HUES64 (cell line): ENCODE measurements around the gene CSNK1D.
"Not testable (repeated sequence)": the region's sequence is repeated elsewhere in the genome, so short reads cannot be mapped to it uniquely, and the experiment has no call there.

Source experiments
- H3K27ac ChIP-seq: 2 replicates; pipeline ENCODE4 v1.7.0; 2013; ENCODE audit warnings: low read depth, low read length, inconsistent platforms
- H3K27me3 ChIP-seq: 2 replicates; pipeline ENCODE4 v1.6.1; 2013; ENCODE audit warnings: mild to moderate bottlenecking, low read length; ENCODE audit not compliant: insufficient read depth
- H3K36me3 ChIP-seq: 2 replicates; pipeline ENCODE4 v1.6.1; 2013; ENCODE audit warnings: mild to moderate bottlenecking, low read length; ENCODE audit not compliant: insufficient read depth
- H3K4me1 ChIP-seq: 2 replicates; pipeline ENCODE4 v1.6.1; 2013; ENCODE audit warnings: mild to moderate bottlenecking, low read length, moderate library complexity; ENCODE audit not compliant: insufficient read depth
- H3K4me3 ChIP-seq: 2 replicates; pipeline ENCODE4 v1.5.1; 2013; ENCODE audit warnings: mild to moderate bottlenecking, low read length, moderate library complexity
- H3K9ac ChIP-seq: 2 replicates; pipeline ENCODE4 v1.6.1; 2013; ENCODE audit warnings: mild to moderate bottlenecking, low read depth, low read length
- H3K9me3 ChIP-seq: 2 replicates; pipeline ENCODE4 v1.6.1; 2013; ENCODE audit warnings: low read depth, low read length; ENCODE audit not compliant: insufficient read depth
- WGBS: fragments of 150-250, 120-280 bp; methylation state at CpG from one replicate; pipeline ENCODE4 v1.1.7; 2013; ENCODE audit warnings: missing lambda C conversion rate; 5-methylcytosine and 5-hydroxymethylcytosine counted together

CSNK1D gene

DNA sequence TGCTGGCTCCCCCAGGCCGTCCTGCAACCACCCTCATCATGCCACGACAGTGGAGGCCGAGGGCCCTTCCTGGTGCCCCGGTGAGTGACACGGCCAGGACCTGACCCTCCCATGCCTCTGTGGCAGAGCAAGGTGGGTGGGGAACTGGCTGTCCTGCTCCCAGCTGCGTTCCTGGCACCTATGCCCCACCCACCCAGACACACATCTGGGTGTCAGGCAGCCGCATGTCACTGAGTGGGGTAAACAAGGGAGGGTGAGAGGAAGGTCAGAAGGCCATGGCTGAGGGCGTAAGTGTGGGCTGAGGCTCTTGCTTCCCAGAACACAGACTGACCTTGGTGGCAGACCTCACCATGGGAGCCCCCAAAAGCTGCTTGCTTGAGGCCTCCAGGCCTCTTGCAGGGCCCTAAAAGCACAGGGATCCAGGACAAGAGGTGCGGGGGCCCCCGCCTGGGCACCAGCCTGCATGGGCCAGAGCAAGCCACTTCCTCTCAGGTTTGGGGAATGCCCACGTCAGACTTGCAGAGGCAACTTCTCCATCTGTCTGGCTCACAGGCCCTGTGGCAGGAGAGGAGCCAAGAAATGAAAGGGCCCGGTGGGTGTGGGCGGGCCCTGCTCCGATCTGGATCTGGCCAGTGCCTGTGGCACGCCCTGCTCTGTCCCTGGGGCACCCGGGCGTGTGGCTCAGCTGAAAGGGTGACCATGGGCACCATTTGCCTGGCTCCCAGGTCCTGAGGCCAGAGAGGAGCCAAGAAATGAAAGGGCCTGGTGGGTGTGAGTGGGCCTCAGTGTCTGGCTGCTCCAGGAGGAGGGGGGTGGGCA, 57.0 kb downstream of the CSNK1D start:
- Histone ChIP-seq H3K27me3 (peaks cover 15% of the 10 kb centered on the region), H3K4me3 (no peak overlapping the region), H3K9me3 (no peaks in the 10 kb centered on the region), H3K9ac (no peak overlapping the region), H3K4me1 (no peaks in the 10 kb centered on the region; the same call in 1 of the 2 replicates), H3K27ac (no peak overlapping the region), H3K36me3 (no peaks in the 10 kb centered on the region)
- 91% methylated on average over 17 of the region's 17 CpGs for WGBS

DNA sequence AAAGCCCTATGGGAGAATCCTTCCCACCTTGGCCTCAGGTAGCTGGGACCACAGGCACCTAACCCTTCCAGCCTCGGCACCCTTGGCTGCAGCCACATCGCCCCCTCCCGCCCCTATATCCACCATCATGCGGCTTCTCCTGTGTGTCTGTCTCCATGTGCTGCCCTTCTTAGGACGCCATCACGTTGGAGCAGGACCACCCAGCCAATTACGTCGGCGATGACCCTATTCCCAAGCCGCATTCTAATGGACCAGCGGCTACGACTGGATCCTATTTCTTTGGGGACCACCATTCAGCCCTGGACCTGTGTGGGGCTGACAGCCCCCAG, 57.6 kb downstream of the CSNK1D start:
- Histone ChIP-seq H3K27ac (no peak overlapping the region), H3K36me3 (no peaks in the 10 kb centered on the region), H3K4me3 (no peak overlapping the region), H3K4me1 (no peaks in the 10 kb centered on the region; the same call in 1 of the 2 replicates), H3K9ac (no peak overlapping the region), H3K9me3 (no peaks in the 10 kb centered on the region), H3K27me3 (peaks cover 15% of the 10 kb centered on the region)
- WGBS: 93% methylated on average over 12 of the region's 12 CpGs

DNA sequence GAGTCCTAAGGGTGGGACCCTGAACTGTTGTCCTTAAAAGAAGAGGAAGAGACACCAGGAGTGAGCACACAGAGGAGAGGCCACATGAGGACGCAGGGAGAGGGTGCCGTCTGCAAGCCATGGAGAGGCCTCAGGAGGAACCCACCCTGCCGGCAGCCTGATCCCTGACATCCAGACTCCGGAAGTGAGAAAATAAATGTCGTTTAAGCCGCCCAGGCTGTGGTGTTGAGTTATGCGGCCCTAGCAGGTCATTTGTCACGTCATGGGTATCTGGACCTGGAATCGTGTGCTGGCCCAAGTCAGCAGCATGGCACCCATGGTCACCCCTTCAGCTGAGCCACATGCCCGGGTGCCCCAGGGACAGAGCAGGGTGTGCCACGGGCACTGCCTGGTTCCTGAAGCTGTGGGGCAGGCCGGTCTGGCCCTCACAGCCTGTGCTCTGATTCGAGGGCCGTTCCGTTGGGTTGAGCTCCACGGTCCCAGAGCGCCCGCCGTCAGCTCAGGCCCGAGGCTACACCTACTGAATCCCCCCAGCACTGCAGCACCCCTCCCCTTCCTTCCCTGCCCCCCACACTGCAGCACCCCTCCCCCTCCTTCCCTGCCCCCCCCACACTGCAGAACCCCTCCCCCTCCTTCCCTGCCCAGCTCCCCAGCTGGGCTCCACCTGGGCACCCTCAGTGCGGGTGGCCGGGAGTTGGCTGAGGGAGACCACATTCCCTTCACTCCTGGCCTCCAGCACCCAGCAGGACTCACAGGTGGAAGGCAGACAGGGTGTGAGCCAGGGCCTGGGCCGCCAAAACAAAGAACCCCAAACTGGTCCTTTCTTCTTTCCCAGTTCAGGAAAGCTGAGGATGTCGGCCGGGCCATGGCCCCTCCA, 58.2 kb downstream of the CSNK1D start:
- Histone ChIP-seq H3K27me3 (peaks cover 15% of the 10 kb centered on the region), H3K36me3 (no peaks in the 10 kb centered on the region), H3K27ac (no peak overlapping the region), H3K9me3 (no peaks in the 10 kb centered on the region), H3K4me1 (no peaks in the 10 kb centered on the region; the same call in 1 of the 2 replicates), H3K9ac (no peak overlapping the region), H3K4me3 (no peak overlapping the region)
- 93% methylated on average over 25 of the region's 25 CpGs for WGBS

DNA sequence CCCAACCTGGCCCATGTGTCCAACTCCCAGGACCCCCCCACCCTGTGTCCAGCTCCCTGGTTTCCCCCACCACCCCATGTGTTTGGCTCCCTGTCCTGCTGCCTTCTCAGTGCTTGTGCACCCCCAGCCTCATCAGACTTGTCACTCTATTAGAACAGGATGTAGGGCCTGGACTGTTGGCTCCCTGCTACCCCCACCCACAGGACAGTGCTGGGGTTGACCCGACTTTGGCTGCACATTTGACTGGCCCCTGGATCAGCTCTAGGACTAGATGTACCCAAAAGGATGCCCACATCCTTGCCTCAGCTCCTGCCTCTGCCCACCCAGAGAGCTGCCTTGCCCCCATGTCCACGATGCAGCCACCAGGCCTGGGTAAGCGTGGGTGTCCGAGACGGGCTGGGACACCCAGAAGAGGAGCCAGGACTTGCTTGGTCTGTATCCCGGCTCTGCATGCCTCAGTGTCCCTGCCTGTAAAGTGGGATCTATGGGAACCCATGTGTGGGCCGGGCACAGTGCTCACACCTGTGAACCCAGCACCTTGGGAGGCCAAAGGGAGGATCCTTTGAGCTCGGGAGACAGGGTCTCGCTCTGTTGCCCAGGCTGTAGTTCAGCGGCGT, 59.4 kb downstream of the CSNK1D start:
- no peak overlapping the region for H3K4me3 ChIP-seq
- no peak overlapping the region for H3K27ac ChIP-seq
- H3K27me3 ChIP-seq: peaks cover 15% of the 10 kb centered on the region
- H3K36me3 ChIP-seq: no peaks in the 10 kb centered on the region
- no peak overlapping the region for H3K9ac ChIP-seq
- H3K4me1 ChIP-seq: no peaks in the 10 kb centered on the region; the same call in 1 of the 2 replicates
- WGBS: 89% methylated on average over 11 of the region's 11 CpGs
- H3K9me3 ChIP-seq: no peaks in the 10 kb centered on the region

DNA sequence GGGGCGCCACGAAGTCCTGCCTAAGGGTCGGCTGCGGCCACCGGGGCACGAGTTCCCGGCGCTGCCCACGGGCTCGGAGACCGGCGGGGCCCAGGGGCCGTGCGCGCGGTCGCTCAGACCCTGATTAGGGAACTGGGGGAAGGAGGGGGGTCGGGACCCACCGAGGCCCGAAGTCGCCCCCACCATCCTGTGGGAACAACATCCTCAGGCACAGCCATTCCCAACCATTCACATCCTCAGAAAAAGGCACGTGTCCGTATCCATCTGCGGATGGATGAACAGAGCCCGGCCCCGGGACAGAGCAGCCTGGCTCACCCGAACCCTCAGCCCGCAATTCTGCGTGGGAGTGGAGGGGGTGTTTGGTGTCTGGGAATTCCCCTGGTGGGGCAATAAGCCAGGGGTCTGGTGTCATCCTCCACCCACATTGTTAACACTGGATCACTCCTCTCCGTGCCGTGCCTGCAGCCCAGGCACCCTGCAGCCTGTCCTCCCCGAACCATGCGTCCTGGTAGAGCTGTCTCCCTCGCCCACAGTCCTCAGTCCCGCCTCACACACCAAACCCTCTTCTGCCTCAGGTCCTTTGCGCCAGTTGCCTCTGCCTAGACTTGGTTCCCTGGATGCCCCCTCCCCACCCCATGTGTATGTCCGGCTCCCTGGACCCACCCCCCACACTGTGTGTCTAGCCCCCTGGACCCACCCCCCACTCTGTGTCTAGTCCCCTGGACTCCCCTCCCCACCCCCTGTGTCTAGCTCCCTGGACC, 60.1 kb downstream of the CSNK1D start:
- H3K27ac ChIP-seq: no peak overlapping the region
- peak overlapping the region; percentile 82 for H3K9ac ChIP-seq
- no peaks in the 10 kb centered on the region for H3K9me3 ChIP-seq
- H3K4me1 ChIP-seq: no peaks in the 10 kb centered on the region; the same call in 1 of the 2 replicates
- peak overlapping the region; percentile 89 for H3K4me3 ChIP-seq
- WGBS: 11% methylated on average over 30 of the region's 37 CpGs
- no peaks in the 10 kb centered on the region for H3K36me3 ChIP-seq
- H3K27me3 ChIP-seq: peaks cover 15% of the 10 kb centered on the region

DNA sequence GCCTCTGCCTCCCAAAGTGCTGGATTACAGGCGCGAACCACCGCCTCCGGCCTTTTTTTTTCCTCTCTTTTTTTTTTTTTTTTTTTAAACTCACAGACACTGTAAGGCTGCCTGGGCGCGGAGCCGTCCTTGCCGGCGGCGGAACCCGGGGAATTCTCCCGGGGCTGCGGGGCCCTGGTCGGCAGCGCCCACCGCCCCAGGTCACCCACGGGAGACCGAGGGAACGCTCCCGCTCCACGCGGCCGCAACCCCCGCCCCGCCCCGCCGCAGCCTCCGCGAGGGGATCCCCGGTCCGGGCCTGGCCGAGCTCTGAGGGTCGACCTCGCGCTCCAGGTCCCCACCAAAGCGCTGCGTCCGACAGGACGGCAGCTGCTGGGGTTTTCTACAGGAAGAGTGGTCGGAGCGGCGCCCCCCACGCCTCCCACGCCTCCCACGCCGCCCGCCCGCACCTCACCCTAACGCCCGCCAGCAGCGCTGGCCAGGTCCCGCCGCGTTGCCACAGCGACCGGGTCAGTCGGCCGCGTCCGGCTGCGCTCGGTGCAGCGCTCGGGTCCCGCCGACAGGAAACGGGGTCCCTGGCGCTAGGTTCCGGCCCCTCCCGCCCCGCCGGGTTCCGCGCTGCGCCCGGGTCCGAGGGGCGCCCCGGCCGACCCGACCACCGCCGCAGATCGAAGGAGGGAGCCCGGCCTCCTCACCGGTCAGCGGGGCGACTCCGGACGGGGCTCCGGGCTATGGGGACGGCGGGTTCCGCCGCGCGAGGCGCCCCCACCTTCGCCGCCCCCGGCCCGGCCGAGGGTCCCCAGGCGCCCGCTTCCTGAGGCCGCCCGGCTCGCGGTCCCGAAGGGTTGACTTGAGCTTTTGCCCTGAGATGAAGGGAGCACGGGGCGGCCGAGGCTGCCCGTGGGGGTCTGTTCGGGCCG, 60.9 kb downstream of the CSNK1D start, which contains the start of gene CCDC57:
Gene CCDC57 (minus strand): TSS at position 512 of the 920 bp plus-strand sequence. CDS start 10,898 bp downstream, outside the sequence.
- Histone ChIP-seq H3K9me3 (no peaks in the 10 kb centered on the region), H3K27me3 (peaks cover 15% of the 10 kb centered on the region), H3K27ac (no peak within 1 kb of the TSS), H3K4me1 (no peaks in the 10 kb centered on the region; the same call in 1 of the 2 replicates), H3K9ac (peak within 1 kb of the TSS; percentile 82), H3K4me3 (peak within 1 kb of the TSS; percentile 89), H3K36me3 (no peaks in the 10 kb centered on the region)
- WGBS: under 1% methylated on average over 116 of the region's 116 CpGs

DNA sequence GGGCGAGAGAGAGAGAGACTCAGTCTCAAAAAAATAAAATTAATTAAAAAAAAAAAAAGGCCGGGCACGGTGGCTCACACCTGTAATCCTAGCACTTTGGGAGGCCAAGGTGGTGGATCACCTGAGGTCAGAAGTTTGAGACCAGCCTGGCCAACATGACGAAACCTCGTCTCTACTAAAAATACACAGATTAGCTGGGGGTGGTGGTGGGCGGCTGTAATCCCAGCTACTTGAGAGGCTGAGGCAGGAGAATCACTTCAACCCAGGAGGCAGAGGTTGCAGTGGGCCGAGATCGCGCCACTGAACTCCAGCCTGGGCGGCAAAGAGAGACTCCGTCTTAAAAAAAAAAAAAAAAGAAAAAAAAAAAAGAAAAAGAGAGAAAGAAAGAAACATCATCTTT, 62.8 kb downstream of the CSNK1D start:
- 95% methylated on average over 6 of the region's 11 CpGs for WGBS
- peaks cover 15% of the 10 kb centered on the region for H3K27me3 ChIP-seq
- not testable (repeated sequence) for H3K4me3 ChIP-seq, H3K4me1 ChIP-seq, H3K9ac ChIP-seq, H3K36me3 ChIP-seq, H3K27ac ChIP-seq, H3K9me3 ChIP-seq

DNA sequence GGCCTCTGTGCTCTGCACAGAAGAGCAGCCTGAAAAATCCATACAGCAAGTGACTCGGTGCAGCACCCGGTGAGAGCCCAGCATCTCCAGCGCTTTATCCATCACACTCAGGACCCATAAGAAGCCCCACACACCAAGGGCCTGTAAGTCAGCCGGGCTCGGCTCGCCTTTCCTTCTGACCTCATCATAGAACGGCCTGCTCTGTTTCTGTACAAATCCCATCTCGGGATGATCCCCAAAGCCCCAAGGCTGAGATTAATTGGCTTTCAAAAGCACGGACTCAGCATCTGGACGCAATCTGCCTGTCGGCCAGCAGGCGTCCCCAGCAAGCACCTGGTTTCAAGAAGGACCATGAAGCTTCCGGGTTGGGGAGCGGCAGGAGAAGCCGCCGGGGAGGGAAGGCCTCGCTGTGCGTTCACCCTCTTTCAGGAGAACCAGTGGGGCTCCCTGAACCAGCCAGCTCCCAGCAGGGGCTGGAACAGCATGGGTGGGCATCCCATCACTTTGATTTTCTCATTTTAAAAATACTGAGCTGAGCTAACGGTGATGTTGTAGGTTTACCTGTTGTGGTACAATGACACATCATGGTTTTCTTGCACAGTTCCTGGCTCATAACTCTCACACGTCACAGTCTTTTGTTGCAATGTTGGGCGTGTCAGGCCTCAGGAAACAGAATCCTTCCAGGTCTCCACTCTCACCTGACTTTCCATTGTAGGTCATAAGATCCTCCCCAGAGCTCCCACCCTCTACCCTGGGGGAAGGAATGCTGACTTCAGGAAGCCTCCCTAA, 67.6 kb downstream of the CSNK1D start:
- Histone ChIP-seq H3K9ac (no peak overlapping the region), H3K4me1 (peaks cover 3% of the 10 kb centered on the region; the same call in 1 of the 2 replicates), H3K27me3 (no peaks in the 10 kb centered on the region), H3K4me3 (peak overlapping the region; percentile 7; the same call in 1 of the 2 replicates), H3K27ac (no peak overlapping the region), H3K9me3 (no peaks in the 10 kb centered on the region), H3K36me3 (no peaks in the 10 kb centered on the region)
- WGBS: 38% methylated on average over 21 of the region's 21 CpGs

DNA sequence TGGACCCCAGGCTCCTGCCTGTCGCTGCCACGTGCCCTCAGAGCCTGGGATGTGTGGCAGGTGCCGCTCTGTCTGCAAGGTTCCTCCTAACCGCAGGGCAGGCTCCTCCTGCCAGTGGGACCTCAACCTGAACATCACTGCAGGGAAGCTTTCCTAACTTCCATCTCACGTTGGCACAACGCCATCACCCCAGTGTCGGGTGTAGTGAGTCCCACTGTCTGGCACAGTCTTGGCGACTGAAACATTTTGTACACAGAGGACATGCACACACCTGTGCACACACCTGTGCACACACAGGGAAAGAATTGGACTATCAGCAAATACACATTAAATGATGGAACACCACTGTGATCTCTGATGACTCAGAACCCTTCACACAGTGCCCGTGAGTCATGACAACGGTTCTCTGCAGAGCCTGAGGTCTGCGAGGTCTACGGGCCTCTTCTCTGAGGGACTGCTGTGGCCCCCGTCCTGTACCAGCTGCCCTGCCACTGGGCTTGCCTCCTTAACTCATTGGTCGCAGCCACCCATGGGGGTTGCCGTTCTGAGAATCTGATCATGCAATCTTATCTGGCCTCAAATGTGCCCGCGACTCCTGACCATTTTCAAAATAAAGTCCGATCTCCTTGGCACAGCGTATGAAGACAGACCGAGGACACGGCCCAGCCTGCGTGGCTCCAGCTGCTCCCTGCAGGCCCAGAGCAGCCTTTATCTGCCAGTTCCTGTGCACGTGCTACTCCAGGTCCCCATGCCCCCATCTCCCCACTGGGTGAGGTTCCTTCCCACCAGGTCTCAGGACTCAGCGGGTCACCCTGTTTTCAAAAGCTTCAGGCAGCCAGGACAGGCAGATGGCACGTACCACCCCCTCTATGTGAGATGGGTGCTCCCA, 68.4 kb downstream of the CSNK1D start:
- H3K36me3 ChIP-seq: no peaks in the 10 kb centered on the region
- H3K27me3 ChIP-seq: no peaks in the 10 kb centered on the region
- no peaks in the 10 kb centered on the region for H3K9me3 ChIP-seq
- 84% methylated on average over 25 of the region's 25 CpGs for WGBS
- peaks cover 3% of the 10 kb centered on the region; the same call in 1 of the 2 replicates for H3K4me1 ChIP-seq
- no peak overlapping the region for H3K27ac ChIP-seq
- H3K4me3 ChIP-seq: no peak overlapping the region
- no peak overlapping the region for H3K9ac ChIP-seq
